Smooth muscle cell (in vitro differentiated cells): Measurements from ENCODE around the gene WASHC2A. TPM values are rescaled to one million over a fixed set of nuclear protein-coding genes. Genes with fewer than 3 reads are reported as not detected.
A peak's percentile ranks its signal among the peaks of the same experiment; 100 is the strongest.
"Not testable (repeated sequence)": the region's sequence is repeated elsewhere in the genome, so short reads cannot be mapped to it uniquely, and the experiment has no call there.

Experiments used
- DNase-seq: peaks from one replicate; lab custom pipeline; 2025; ENCODE audit not compliant: unreplicated experiment; lab: John Stamatoyannopoulos, UW
- H2AFZ ChIP-seq: fragments of 200-600 bp; sonication (generic); 2 replicates; pipeline ENCODE4 v1.6.0; 2016; ENCODE audit warnings: antibody characterized with exemption, low read depth, mild to moderate bottlenecking
- H3F3A ChIP-seq: fragments of 200-600 bp; sonication (generic); 2 replicates; pipeline ENCODE4 v1.6.0; 2017; ENCODE audit warnings: antibody characterized with exemption, low read depth
- H3K27ac ChIP-seq: fragments of 200-600 bp; sonication (generic); 2 replicates; pipeline ENCODE4 v1.5.1; 2016; ENCODE audit warnings: low read depth, mild to moderate bottlenecking
- H3K27me3 ChIP-seq: fragments of 200-600 bp; sonication (generic); 2 replicates; pipeline ENCODE4 v1.6.1; 2016; ENCODE audit warnings: low read depth, mild to moderate bottlenecking
- H3K36me3 ChIP-seq: fragments of 200-600 bp; sonication (generic); 2 replicates; pipeline ENCODE4 v1.5.1; 2016; ENCODE audit warnings: low read depth
- H3K4me1 ChIP-seq: fragments of 200-600 bp; sonication (generic); 2 replicates; pipeline ENCODE4 v1.5.1; 2016; ENCODE audit warnings: low read depth
- H3K4me2 ChIP-seq: fragments of 200-600 bp; sonication (generic); 2 replicates; pipeline ENCODE4 v1.6.0; 2016; ENCODE audit warnings: mild to moderate bottlenecking
- H3K4me3 ChIP-seq: fragments of 200-600 bp; sonication (generic); 2 replicates; pipeline ENCODE4 v1.5.1; 2016; ENCODE audit warnings: mild to moderate bottlenecking
- H3K79me2 ChIP-seq: fragments of 200-600 bp; sonication (generic); 2 replicates; pipeline ENCODE4 v1.6.0; 2016; ENCODE audit warnings: low read depth, mild to moderate bottlenecking
- H3K9ac ChIP-seq: fragments of 200-600 bp; sonication (generic); 2 replicates; pipeline ENCODE4 v1.6.0; 2016; ENCODE audit warnings: low read depth
- H3K9me3 ChIP-seq: fragments of 200-600 bp; sonication (generic); replicated peaks from 2 replicates; pipeline ENCODE4 v1.5.1; 2016; ENCODE audit warnings: low read depth
- H4K20me1 ChIP-seq: fragments of 200-600 bp; sonication (generic); 2 replicates; pipeline ENCODE4 v1.6.0; 2016; ENCODE audit warnings: low read depth
- CTCF ChIP-seq: fragments of 200-600 bp; sonication (generic); IDR thresholded peaks from 2 replicates; pipeline ENCODE4 v1.5.1; 2017; ENCODE audit warnings: borderline replicate concordance, mild to moderate bottlenecking, antibody characterized with exemption; ENCODE audit not compliant: insufficient read depth, poor library complexity, severe bottlenecking
- WGBS: methylation state at CpG from one replicate; pipeline ENCODE4 v1.1.7; 2016; ENCODE audit warnings: low lambda C conversion rate; 5-methylcytosine and 5-hydroxymethylcytosine counted together
- polyA plus RNA-seq: library from polyadenylated mRNA; unstranded; fragments of >200 nt; fragmentation: Nextera tagmentation; extraction: Ambion mirVana; gene quantifications from 2 replicates; pipeline ENCODE4 v1.2.1, GENCODE V29; 2016
- total RNA-seq: library from RNA; depleted of rRNA; stranded (reverse); fragments of >200 nt; gene quantifications from 2 replicates; pipeline ENCODE4 v1.2.3, GENCODE V29; 2014

WASHC2A gene
- total and polyA plus RNA-seq, 2 experiments from 2014 or later, result 14.2 to 16.0 TPM

GRCh38 chr10:50075544-50075943 is 7.8 kb downstream of the WASHC2A start:
- H3K9me3 ChIP-seq, H3K4me1 ChIP-seq, H3K27ac ChIP-seq, DNase-seq, H3F3A ChIP-seq, H3K9ac ChIP-seq, H3K36me3 ChIP-seq, H3K27me3 ChIP-seq, H4K20me1 ChIP-seq, H3K79me2 ChIP-seq, H2AFZ ChIP-seq, H3K4me3 ChIP-seq, H3K4me2 ChIP-seq: not testable (repeated sequence)
- TF ChIP-seq CTCF, result peak; percentile 32
- WGBS, result 73% methylated on average over 2 of the region's 2 CpGs

- H3K9ac ChIP-seq, H3K9me3 ChIP-seq, H2AFZ ChIP-seq, H3K36me3 ChIP-seq, H4K20me1 ChIP-seq, H3K27me3 ChIP-seq, H3F3A ChIP-seq, DNase-seq, H3K4me1 ChIP-seq, H3K27ac ChIP-seq, H3K4me3 ChIP-seq, H3K79me2 ChIP-seq, H3K4me2 ChIP-seq: not testable (repeated sequence)
- 98% methylated on average over 8 of the region's 11 CpGs for WGBS
Observed at GRCh38 chr10:50091304-50091703, 23.6 kb downstream of the WASHC2A start.

GRCh38 chr10:50092928-50093327 is 25.2 kb downstream of the WASHC2A start:
- H3K9ac ChIP-seq, DNase-seq, H3K9me3 ChIP-seq, H2AFZ ChIP-seq, H3K79me2 ChIP-seq, H4K20me1 ChIP-seq, H3K27me3 ChIP-seq, H3K4me3 ChIP-seq, H3F3A ChIP-seq, H3K27ac ChIP-seq, H3K4me1 ChIP-seq, H3K4me2 ChIP-seq, H3K36me3 ChIP-seq: not testable (repeated sequence)
- 60% methylated on average over 1 of the region's 8 CpGs for WGBS

- H3F3A ChIP-seq, H3K4me2 ChIP-seq, H3K4me1 ChIP-seq, H3K9ac ChIP-seq, H4K20me1 ChIP-seq, H3K4me3 ChIP-seq, H3K79me2 ChIP-seq, H3K36me3 ChIP-seq, DNase-seq, H3K27ac ChIP-seq, H2AFZ ChIP-seq, H3K27me3 ChIP-seq, H3K9me3 ChIP-seq: not testable (repeated sequence)
- 91% methylated on average over 4 of the region's 5 CpGs for WGBS
Observed at GRCh38 chr10:50094630-50095029, 26.9 kb downstream of the WASHC2A start.

- H3K36me3 ChIP-seq, H3K4me1 ChIP-seq, H3K79me2 ChIP-seq, H3K27me3 ChIP-seq, H3F3A ChIP-seq, H3K27ac ChIP-seq, H3K4me3 ChIP-seq, H3K9me3 ChIP-seq, H4K20me1 ChIP-seq, H3K9ac ChIP-seq, H3K4me2 ChIP-seq, DNase-seq, H2AFZ ChIP-seq: not testable (repeated sequence)
- WGBS, result 98% methylated on average over 7 of the region's 7 CpGs
Observed at GRCh38 chr10:50095402-50095801, 27.6 kb downstream of the WASHC2A start.

- not testable (repeated sequence) for H3K9me3 ChIP-seq, H3K27me3 ChIP-seq
Observed at GRCh38 chr10:50096722-50097121, 29.0 kb downstream of the WASHC2A start.

GRCh38 chr10:50098645-50099044 is 30.9 kb downstream of the WASHC2A start:
- not testable (repeated sequence) for H3K9me3 ChIP-seq, H3K4me1 ChIP-seq
- 100% methylated on average over 3 of the region's 3 CpGs for WGBS

More at GRCh38 chr10:50096722-50097121, 29.0 kb downstream of the WASHC2A start:
- H3K4me3 ChIP-seq, H3K4me2 ChIP-seq, H3K9ac ChIP-seq, H3F3A ChIP-seq, H3K27ac ChIP-seq, H2AFZ ChIP-seq, H4K20me1 ChIP-seq, DNase-seq, H3K79me2 ChIP-seq, H3K36me3 ChIP-seq, H3K4me1 ChIP-seq: not testable (repeated sequence)
- no CpG with 5 or more reads among the region's 3 CpGs for WGBS

GRCh38 chr10:50101139-50101582 is 33.4 kb downstream of the WASHC2A start:
- not testable (repeated sequence) for H3K4me1 ChIP-seq, H3K79me2 ChIP-seq, H4K20me1 ChIP-seq, DNase-seq, H3K4me3 ChIP-seq, H3K27ac ChIP-seq, H3K4me2 ChIP-seq, H3K9me3 ChIP-seq, H3K27me3 ChIP-seq, H3K36me3 ChIP-seq, H3F3A ChIP-seq, H2AFZ ChIP-seq, H3K9ac ChIP-seq
- 91% methylated on average over 9 of the region's 9 CpGs for WGBS

More at GRCh38 chr10:50098645-50099044, 30.9 kb downstream of the WASHC2A start:
- not testable (repeated sequence) for H3K4me3 ChIP-seq, H2AFZ ChIP-seq, H3K9ac ChIP-seq, H3K27me3 ChIP-seq, H3K79me2 ChIP-seq, H4K20me1 ChIP-seq, DNase-seq, H3K36me3 ChIP-seq, H3K4me2 ChIP-seq, H3K27ac ChIP-seq, H3F3A ChIP-seq
